ENCODE data around the gene RBCK1. TPM values are rescaled to one million over a fixed set of nuclear protein-coding genes. Genes with fewer than 3 reads are reported as not detected.
"Not testable (repeated sequence)": the region's sequence is repeated elsewhere in the genome, so short reads cannot be mapped to it uniquely, and the experiment has no call there.

RBCK1 gene
- total and polyA plus RNA-seq, 8 donors: 34.9 to 148 (median 44.7) TPM

DNA sequence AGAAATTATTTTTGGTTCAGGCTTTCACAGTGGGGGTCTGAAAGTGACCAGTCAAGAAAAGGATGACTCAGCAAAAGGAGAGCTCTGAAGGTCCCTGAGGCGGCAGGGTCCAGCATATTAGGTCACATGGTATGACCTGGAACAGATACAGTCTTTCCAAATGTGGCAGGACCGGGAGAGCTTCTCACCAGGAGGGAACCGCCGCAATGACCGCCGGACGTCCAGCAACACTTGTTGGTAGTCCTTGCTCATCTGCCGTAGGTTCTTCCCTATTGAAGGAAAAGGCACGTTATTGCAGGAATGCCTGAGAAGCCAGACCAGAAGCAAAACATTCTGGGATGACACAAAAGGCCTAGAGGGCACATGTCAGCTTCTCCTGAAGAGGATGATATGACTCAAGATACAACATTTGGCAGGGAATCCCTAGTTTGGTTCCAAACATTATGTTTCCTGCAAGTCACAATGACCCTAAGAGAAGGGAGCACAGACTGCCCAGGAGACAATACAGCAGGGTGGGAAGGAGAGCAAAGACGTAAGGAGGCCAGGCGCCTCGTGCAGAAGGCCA lies 36.8 kb downstream of the RBCK1 start:
- FAIRE-seq: no peak
- Histone ChIP-seq H3K27ac (no peak overlapping the region), H3K4me3 (no peak overlapping the region), H3K36me3 (peaks cover 0 to 40% (median 20%) of the 10 kb centered on the region in 3 donors), H3K27me3 (no peaks in the 10 kb centered on the region), H3K9me3 (no peaks in the 10 kb centered on the region), H3K4me1 (peaks cover 0 to 7% (median 0%) of the 10 kb centered on the region in 3 donors)
- no peak for ATAC-seq
- intact Hi-C loops (cut with DNase I): no loop called here
- DNase-seq: no peak
- TF ChIP-seq, protein P1, sequence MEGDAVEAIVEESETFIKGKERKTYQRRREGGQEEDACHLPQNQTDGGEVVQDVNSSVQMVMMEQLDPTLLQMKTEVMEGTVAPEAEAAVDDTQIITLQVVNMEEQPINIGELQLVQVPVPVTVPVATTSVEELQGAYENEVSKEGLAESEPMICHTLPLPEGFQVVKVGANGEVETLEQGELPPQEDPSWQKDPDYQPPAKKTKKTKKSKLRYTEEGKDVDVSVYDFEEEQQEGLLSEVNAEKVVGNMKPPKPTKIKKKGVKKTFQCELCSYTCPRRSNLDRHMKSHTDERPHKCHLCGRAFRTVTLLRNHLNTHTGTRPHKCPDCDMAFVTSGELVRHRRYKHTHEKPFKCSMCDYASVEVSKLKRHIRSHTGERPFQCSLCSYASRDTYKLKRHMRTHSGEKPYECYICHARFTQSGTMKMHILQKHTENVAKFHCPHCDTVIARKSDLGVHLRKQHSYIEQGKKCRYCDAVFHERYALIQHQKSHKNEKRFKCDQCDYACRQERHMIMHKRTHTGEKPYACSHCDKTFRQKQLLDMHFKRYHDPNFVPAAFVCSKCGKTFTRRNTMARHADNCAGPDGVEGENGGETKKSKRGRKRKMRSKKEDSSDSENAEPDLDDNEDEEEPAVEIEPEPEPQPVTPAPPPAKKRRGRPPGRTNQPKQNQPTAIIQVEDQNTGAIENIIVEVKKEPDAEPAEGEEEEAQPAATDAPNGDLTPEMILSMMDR (IDR thresholded peaks at IDR 0.05): no peak
- WGBS, 2 donors: 76 to 83% methylated on average over 12 of the region's 12 CpGs

DNA sequence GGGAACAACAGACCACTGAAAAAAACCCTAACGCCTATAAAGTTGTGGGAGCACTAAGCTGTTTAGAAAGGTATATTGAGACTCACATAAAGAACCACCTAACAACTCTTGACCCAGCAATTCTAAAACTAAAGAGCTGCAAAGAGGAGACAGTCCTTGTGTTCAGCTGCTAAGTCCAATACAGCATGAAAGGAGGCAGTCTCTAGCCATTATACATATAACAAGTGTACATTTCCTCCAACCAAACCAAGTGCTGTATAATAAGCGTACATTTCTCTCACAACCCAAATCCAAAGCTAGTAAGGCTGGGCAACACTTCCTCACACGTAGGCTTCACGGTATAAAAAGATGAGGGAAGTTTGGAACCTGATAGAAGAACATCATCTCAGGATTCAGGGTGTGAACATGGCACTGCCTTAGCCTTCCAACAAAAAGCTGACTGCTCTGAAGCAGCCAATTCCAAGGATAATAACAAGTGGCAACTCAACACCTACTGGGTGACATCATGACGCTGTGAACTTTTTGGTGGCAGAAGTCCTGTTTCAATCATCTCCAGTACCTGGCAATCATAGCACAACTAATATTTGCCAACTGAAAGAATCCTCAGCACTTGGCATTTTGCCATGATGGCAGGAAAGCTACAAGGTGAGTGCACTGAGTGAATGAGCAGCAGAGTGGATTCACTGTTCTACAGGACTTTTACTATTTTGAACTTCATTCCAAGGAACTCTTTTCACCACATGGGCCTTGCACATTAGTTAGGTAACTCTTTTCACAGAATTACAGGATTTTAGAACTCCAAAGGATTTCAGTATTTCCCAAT lies 37.6 kb downstream of the RBCK1 start:
- no peak overlapping the region for H3K27ac ChIP-seq
- no peaks in the 10 kb centered on the region for H3K9me3 ChIP-seq
- H3K27me3 ChIP-seq: no peaks in the 10 kb centered on the region
- H3K36me3 ChIP-seq: peaks cover 0 to 32% (median 13%) of the 10 kb centered on the region in 3 donors
- no peak for DNase-seq
- ATAC-seq: peak in 2 of 4 donors; percentile 35 to 65
- H3K4me3 ChIP-seq: no peak overlapping the region
- no peak for FAIRE-seq
- TF ChIP-seq, protein P1 (IDR thresholded peaks at IDR 0.05): no peak
- 74 to 76% methylated on average over 5 of the region's 5 CpGs for WGBS, 2 donors
- intact Hi-C loops (cut with DNase I): no loop called here
- H3K4me1 ChIP-seq: peaks cover 0 to 7% (median 0%) of the 10 kb centered on the region in 3 donors

DNA sequence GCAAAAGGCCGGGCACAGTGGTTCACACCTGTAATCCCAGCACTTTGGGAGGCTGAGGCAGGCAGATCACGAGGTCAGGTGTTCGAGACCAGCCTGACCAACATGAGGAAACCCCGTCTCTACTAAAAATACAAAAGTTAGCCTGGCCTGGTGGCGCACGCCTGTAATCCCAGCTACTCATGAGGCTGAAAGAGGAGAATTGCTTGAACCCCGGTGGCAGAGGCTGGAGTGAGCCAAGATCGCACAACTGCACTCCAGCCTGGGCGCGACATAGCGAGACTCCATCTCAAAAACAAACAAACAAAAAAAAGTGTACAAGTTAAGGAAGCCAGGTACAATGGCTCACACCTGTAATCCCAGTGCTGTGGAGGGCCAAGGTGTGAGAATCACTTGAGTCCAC lies 43.9 kb downstream of the RBCK1 start:
- FAIRE-seq; H3K9me3 ChIP-seq; ATAC-seq; intact Hi-C loops (cut with DNase I); H3K27me3 ChIP-seq; H3K36me3 ChIP-seq; H3K27ac ChIP-seq; H3K4me1 ChIP-seq; DNase-seq; H3K4me3 ChIP-seq: not testable (repeated sequence)
- 84 to 90% methylated on average over 11 of the region's 11 CpGs for WGBS, 2 donors

DNA sequence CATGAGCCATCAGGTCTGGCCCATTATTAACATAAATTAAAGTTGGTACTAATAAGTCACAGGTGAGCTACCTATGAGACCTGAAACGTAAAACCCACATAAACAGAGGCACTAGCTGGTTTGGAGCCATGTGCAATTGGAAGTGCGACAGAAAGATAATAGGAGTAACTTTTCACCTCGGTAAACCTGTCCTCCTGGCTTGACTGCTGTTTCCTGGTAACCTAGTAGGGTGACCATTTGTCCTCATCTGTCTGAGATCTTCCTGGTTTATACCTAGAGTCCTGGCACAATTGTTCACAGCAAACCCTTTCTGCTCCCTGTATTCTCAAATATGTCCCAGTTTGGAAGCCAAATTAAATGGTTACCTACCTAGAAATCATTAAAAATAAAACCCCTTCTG lies 46.9 kb downstream of the RBCK1 start:
- ATAC-seq (peak; percentile 38 to 80 (median 74)), DNase-seq (no peak), FAIRE-seq (no peak)
- Histone ChIP-seq H3K4me3 (no peak overlapping the region), H3K9me3 (no peaks in the 10 kb centered on the region), H3K27me3 (no peaks in the 10 kb centered on the region), H3K4me1 (peaks cover 0 to 14% (median 0%) of the 10 kb centered on the region in 3 donors), H3K36me3 (no peaks in the 10 kb centered on the region), H3K27ac (no peak overlapping the region)
- WGBS, 2 donors: 14 to 19% methylated on average over 3 of the region's 3 CpGs
- TF ChIP-seq, protein P1 (IDR thresholded peaks at IDR 0.05): no peak
- intact Hi-C loops (cut with DNase I): no loop called here

DNA sequence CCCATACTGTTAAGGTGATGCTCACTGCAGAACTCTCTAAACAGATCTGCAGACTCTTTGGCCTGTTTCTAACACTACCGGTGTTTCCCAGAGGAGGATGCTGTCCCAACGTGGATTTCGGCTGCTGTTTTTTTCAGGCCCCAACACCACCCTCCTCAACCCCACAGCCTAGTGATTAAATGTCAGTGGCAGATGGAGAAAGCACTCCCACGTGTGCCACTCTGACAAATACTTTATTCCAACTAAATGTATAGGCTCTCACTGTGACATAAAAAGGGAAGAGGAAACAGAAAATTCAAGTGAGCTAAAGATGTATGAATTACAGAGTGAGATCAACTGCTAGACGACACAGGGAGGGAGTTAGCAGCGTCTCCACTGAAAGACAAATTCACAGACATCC lies 50.7 kb downstream of the RBCK1 start:
- Histone ChIP-seq H3K4me3 (no peak overlapping the region), H3K9me3 (no peaks in the 10 kb centered on the region), H3K4me1 (peaks cover 6 to 26% (median 6%) of the 10 kb centered on the region in 3 donors), H3K27me3 (no peaks in the 10 kb centered on the region), H3K27ac (no peak overlapping the region), H3K36me3 (no peaks in the 10 kb centered on the region)
- ATAC-seq (no peak), FAIRE-seq (no peak), DNase-seq (no peak)
- TF ChIP-seq, protein P1 (IDR thresholded peaks at IDR 0.05): no peak
- 67% methylated on average over 6 of the region's 6 CpGs for WGBS, 2 donors
- intact Hi-C loops (cut with DNase I): no loop called here
